ENCODE results near the gene SH3RF1. TPM values are rescaled to one million over a fixed set of nuclear protein-coding genes. Genes with fewer than 3 reads are reported as not detected.

The SH3RF1 gene
- total RNA-seq, 1 experiment from 2014 or later: 15.3 TPM

DNA sequence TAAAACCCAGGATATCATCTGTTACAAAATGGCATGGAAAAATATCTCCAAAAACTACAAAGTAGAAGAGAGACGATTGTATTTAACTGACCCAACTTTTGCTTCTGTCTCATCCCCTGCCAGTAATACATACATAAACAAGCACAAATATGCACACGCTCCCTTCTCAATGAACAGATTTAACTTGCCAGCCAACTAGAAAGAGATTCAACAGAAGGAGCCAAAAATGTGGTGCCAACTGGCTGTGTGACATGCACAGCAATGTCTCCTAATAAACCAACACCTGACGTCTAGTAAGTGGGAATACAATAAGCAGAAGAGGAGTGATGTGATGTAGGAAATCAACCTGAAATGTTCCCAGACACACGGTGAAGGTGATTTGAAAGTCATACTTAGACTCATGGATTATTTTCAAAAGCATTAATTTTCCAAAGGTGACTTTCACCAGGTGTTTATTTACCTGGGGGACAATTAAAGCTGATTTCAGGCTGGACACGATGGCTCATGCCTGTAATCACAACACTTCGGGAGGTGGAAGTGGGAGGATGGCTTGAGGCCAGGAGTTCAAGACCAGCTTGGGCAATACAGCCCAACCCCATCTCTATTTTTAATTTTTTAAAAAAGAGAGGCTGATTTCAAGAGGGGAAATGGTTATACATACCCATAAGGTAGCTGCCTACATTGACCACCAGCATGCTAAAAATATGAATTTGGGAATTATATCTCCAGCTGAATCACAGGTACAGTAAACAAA lies 33.7 kb downstream of the SH3RF1 start:
- H2BK5ac ChIP-seq (ENCODE audit: insufficient read length, low read length): no peak overlapping the region
- H3K56ac ChIP-seq (ENCODE audit: insufficient read length, low read depth, low read length): no peak overlapping the region
- Mint-ChIP-seq H3K4me1 (peaks cover 3 to 6% of the 10 kb centered on the region in 2 experiments; a peak in 2 of 4 replicates), H3K4me3 (no peak overlapping the region), H3K36me3 (ENCODE audit: insufficient read depth in 1 of 3, low read depth in 3 of 3) (no peaks in the 10 kb centered on the region; a peak in 1 of 7 replicates), H3K9me3 (no peaks in the 10 kb centered on the region), H3K27me3 (ENCODE audit: low read depth) (no peaks in the 10 kb centered on the region), H3K27ac (no peak overlapping the region; a peak in 1 of 7 replicates)
- H3K14ac ChIP-seq (ENCODE audit: insufficient read depth, low read length): no peak overlapping the region
- no peaks in the 10 kb centered on the region for H4K20me1 ChIP-seq (ENCODE audit: control insufficient read depth, insufficient read depth, insufficient read length)
- no peak overlapping the region for H3K4me2 ChIP-seq (ENCODE audit: insufficient read depth, insufficient read length, low read length)
- WGBS (ENCODE audit: extremely low coverage, insufficient read length, low lambda C conversion rate): no CpG with 5 or more reads among the region's 6 CpGs
- no peak overlapping the region for H3K4ac ChIP-seq (ENCODE audit: low read depth, low read length)
- H3K27ac ChIP-seq (ENCODE audit: insufficient read length, low read depth, low read length): no peak overlapping the region
- H4K5ac ChIP-seq (ENCODE audit: insufficient read length, low read depth, low read length): no peak overlapping the region
- no peak overlapping the region for H2BK12ac ChIP-seq (ENCODE audit: insufficient read length, low read depth, low read length)
- no peak overlapping the region for H2BK15ac ChIP-seq (ENCODE audit: low read depth, low read length)
- H3K79me1 ChIP-seq (ENCODE audit: insufficient read depth, low read depth, low read length, poor library complexity, severe bottlenecking): peaks cover 2% of the 10 kb centered on the region
- no peak overlapping the region for H3K9ac ChIP-seq (ENCODE audit: extremely low read depth, insufficient read length, low read length)
- H4K8ac ChIP-seq (replicated peaks; ENCODE audit: insufficient read length, low read depth, low read length): no peak overlapping the region
- H2BK120ac ChIP-seq (ENCODE audit: low read depth, low read length, poor library complexity, severe bottlenecking): no peak overlapping the region
- H3K27me3 ChIP-seq (ENCODE audit: insufficient read depth, low read length): no peaks in the 10 kb centered on the region
- no peaks in the 10 kb centered on the region for H3K23me2 ChIP-seq (ENCODE audit: insufficient read length, low read depth, low read length, poor library complexity, severe bottlenecking)
- no peak overlapping the region for H3K23ac ChIP-seq (ENCODE audit: insufficient read length, low read depth, low read length)
- no peak overlapping the region for H2BK20ac ChIP-seq (ENCODE audit: low read depth, low read length, poor library complexity, severe bottlenecking)
- H3K9me3 ChIP-seq (ENCODE audit: control insufficient read depth, low read depth, low read length): no peaks in the 10 kb centered on the region
- no peak overlapping the region for H2AK5ac ChIP-seq (ENCODE audit: insufficient read length, low read length)
- H3K79me2 ChIP-seq (ENCODE audit: insufficient read depth, low read length): peaks cover 2% of the 10 kb centered on the region; the same call in 1 of the 2 replicates
- H3K4me1 ChIP-seq (ENCODE audit: insufficient read depth, low read length): peaks cover 3% of the 10 kb centered on the region; the same call in 1 of the 2 replicates
- H3T11ph ChIP-seq (ENCODE audit: low read length): no peak overlapping the region
- TF ChIP-seq, protein P1, sequence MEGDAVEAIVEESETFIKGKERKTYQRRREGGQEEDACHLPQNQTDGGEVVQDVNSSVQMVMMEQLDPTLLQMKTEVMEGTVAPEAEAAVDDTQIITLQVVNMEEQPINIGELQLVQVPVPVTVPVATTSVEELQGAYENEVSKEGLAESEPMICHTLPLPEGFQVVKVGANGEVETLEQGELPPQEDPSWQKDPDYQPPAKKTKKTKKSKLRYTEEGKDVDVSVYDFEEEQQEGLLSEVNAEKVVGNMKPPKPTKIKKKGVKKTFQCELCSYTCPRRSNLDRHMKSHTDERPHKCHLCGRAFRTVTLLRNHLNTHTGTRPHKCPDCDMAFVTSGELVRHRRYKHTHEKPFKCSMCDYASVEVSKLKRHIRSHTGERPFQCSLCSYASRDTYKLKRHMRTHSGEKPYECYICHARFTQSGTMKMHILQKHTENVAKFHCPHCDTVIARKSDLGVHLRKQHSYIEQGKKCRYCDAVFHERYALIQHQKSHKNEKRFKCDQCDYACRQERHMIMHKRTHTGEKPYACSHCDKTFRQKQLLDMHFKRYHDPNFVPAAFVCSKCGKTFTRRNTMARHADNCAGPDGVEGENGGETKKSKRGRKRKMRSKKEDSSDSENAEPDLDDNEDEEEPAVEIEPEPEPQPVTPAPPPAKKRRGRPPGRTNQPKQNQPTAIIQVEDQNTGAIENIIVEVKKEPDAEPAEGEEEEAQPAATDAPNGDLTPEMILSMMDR (conservative IDR thresholded peaks at IDR 0.05): no peak
- H4K91ac ChIP-seq (ENCODE audit: insufficient read length, low read depth, low read length): no peak overlapping the region
- no peak for DNase-seq
- H2AFZ ChIP-seq (ENCODE audit: low read length): no peak overlapping the region
- H3K18ac ChIP-seq (ENCODE audit: insufficient read length, low read depth, low read length): no peak overlapping the region

Measured in H9 (cell line).